Colonic mucosa (tissue), 4 donors: ENCODE data around the gene RASGEF1C. TPM values are rescaled to one million over a fixed set of nuclear protein-coding genes. Genes with fewer than 3 reads are reported as not detected.
A peak's percentile ranks its signal among the peaks of the same experiment; 100 is the strongest.

Experiments used
- DNase-seq: peaks from one replicate; pipeline ENCODE4 v3.0.0-alpha.2; 2020
- H3K27ac ChIP-seq: fragments of 200-600 bp; one replicate; pipeline ENCODE4 v1.8.0; 2021
- H3K27me3 ChIP-seq: fragments of 200-600 bp; one replicate; pipeline ENCODE4 v1.8.0; 2021
- H3K36me3 ChIP-seq: fragments of 200-600 bp; one replicate; pipeline ENCODE4 v1.8.0; 2021
- H3K4me1 ChIP-seq: fragments of 200-600 bp; one replicate; pipeline ENCODE4 v1.8.0; 2021; ENCODE audit warnings: mild to moderate bottlenecking
- H3K4me3 ChIP-seq: fragments of 200-600 bp; one replicate; pipeline ENCODE4 v1.8.0; 2021
- H3K9ac ChIP-seq, 2 donors: one replicate each; pipeline ENCODE4 v1.7.0; 2013; ENCODE audit warnings: control low read depth in 2 of 2, low read depth in 2 of 2, low read length in 2 of 2
- H3K9me3 ChIP-seq: fragments of 200-600 bp; one replicate; pipeline ENCODE4 v1.8.0; 2021
- CTCF ChIP-seq: fragments of 200-600 bp; IDR thresholded peaks from one replicate; pipeline ENCODE4 v1.8.0; 2022; ENCODE audit warnings: antibody characterized with exemption, mild to moderate bottlenecking
- intact Hi-C: fragments of 100-400 bp; cut with DNase I; formaldehyde crosslinking; loops from one replicate; pipeline ENCODE4 v1.14.1; 2022
- total RNA-seq, 2 donors: library from RNA; stranded (reverse); fragmentation: NEBNext Ultra II Directional in 1 of 2; extraction: Animal tissue kit (Norgen Biotek cat#: 25700) in 1 of 2; gene quantifications; one replicate each; pipeline ENCODE4 v1.2.1, GENCODE V29; 2021
- donor health status: healthy.
- donor health status: DM: no; HTN: no; CAD: no.
- donor health status: DM: no; HTN: no; CAD: no.

The RASGEF1C gene
- total RNA-seq, 2 donors from 2014 or later = 0.85 TPM; not detected in 1

GRCh38 chr5:180072556-180072955 lies 136.5 kb downstream of the RASGEF1C start:
- intact Hi-C loops = no loop called here

GRCh38 chr5:180072256-180072548 lies 136.8 kb downstream of the RASGEF1C start:
- Histone ChIP-seq H3K4me1 (peaks cover 5% of the 10 kb centered on the region), H3K27me3 (no peaks in the 10 kb centered on the region), H3K36me3 (no peaks in the 10 kb centered on the region), H3K4me3 (peak overlapping the region; percentile 96), H3K27ac (peak overlapping the region; percentile 91), H3K9ac (no peak overlapping the region), H3K9me3 (no peaks in the 10 kb centered on the region)
- TF ChIP-seq CTCF = no peak
- DNase-seq = no peak
- intact Hi-C loops = no loop called here

More at GRCh38 chr5:180072556-180072955, 136.5 kb downstream of the RASGEF1C start:
- Histone ChIP-seq H3K27ac (no peak overlapping the region), H3K9me3 (no peaks in the 10 kb centered on the region), H3K27me3 (no peaks in the 10 kb centered on the region), H3K4me3 (peak overlapping the region; percentile 96), H3K4me1 (peaks cover 5% of the 10 kb centered on the region), H3K9ac (no peak overlapping the region), H3K36me3 (no peaks in the 10 kb centered on the region)
- no peak for DNase-seq
- TF ChIP-seq CTCF = no peak

- no peaks in the 10 kb centered on the region for H3K36me3 ChIP-seq
- no peak for TF ChIP-seq CTCF
- peak; percentile 93 for DNase-seq
- no peaks in the 10 kb centered on the region for H3K27me3 ChIP-seq
- intact Hi-C loops = no loop called here
- peak within 1 kb of the TSS; percentile 96 for H3K4me3 ChIP-seq
- H3K4me1 ChIP-seq = peaks cover 5% of the 10 kb centered on the region
- no peaks in the 10 kb centered on the region for H3K9me3 ChIP-seq
- peak within 1 kb of the TSS; percentile 83 to 89 for H3K9ac ChIP-seq
- peak within 1 kb of the TSS; percentile 91 for H3K27ac ChIP-seq
These were observed 137.3 kb downstream of the RASGEF1C start, which contains the start of gene RNF130 for GRCh38 chr5:180071531-180072255. RNF130 (minus strand) TSS chr5:180071759; CDS start chr5:180071702, 57 bp downstream.

GRCh38 chr5:180070756-180071530 lies 138.1 kb downstream of the RASGEF1C start:
- H3K4me1 ChIP-seq = peaks cover 5% of the 10 kb centered on the region
- intact Hi-C loops = no loop called here
- H3K27ac ChIP-seq = peak overlapping the region; percentile 91
- H3K27me3 ChIP-seq = no peaks in the 10 kb centered on the region
- peak; percentile 47 for DNase-seq
- H3K4me3 ChIP-seq = peak overlapping the region; percentile 96
- no peaks in the 10 kb centered on the region for H3K36me3 ChIP-seq
- TF ChIP-seq CTCF = no peak
- H3K9me3 ChIP-seq = no peaks in the 10 kb centered on the region
- peak overlapping the region; percentile 83 to 89 for H3K9ac ChIP-seq

- H3K36me3 ChIP-seq = no peaks in the 10 kb centered on the region
- intact Hi-C loops = no loop called here
- H3K9ac ChIP-seq = peak overlapping the region in 1 of 2 donors; percentile 51
- DNase-seq = no peak
- H3K27me3 ChIP-seq = no peaks in the 10 kb centered on the region
- peak overlapping the region; percentile 96 for H3K4me3 ChIP-seq
- peaks cover 5% of the 10 kb centered on the region for H3K4me1 ChIP-seq
- peak overlapping the region; percentile 16 for H3K27ac ChIP-seq
- TF ChIP-seq CTCF = no peak
- no peaks in the 10 kb centered on the region for H3K9me3 ChIP-seq
These were observed 139.3 kb downstream of the RASGEF1C start for GRCh38 chr5:180069589-180070247.
